ENCODE data around the gene WASL.

DNA sequence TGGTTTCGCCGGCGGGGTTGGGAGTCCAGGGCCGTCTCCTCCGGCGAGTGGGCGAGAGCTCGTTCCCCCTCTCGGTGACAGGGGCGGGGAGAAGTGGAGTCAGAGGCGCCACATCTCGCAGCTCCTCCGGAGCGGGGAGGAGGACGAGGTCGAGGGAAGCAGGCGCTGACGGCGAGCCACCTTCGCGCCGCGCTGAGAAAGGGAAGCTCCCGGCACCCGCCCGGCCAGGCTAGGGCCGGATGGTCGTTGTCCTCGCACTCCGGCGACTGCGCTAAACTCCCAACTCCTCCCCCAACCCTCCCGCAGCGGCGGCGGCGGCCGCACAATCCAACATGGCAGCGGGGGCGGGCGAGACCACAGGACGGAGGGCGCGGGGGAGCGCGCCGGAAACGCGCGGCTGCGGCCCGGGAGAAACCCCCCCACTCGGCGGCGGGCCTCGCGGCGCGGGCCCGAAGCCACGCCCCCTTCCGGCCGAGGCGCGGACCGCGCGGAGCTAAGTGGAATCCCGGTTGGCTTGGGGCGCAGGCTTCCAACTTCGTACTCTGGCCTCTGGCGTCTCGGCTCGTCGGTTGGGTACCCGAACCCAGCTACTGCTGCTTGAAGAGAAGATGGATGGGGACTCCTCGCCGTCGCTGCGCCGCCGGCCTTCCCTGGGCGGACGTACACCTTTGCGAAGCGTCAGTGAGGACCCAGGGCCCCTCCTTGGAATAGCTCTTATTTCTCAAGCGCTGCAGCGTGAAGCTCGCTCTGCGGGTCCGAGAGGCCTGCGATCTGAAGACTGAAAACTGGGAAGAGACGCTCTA lies at the start of gene WASL:
- TF ChIP-seq, protein P1, sequence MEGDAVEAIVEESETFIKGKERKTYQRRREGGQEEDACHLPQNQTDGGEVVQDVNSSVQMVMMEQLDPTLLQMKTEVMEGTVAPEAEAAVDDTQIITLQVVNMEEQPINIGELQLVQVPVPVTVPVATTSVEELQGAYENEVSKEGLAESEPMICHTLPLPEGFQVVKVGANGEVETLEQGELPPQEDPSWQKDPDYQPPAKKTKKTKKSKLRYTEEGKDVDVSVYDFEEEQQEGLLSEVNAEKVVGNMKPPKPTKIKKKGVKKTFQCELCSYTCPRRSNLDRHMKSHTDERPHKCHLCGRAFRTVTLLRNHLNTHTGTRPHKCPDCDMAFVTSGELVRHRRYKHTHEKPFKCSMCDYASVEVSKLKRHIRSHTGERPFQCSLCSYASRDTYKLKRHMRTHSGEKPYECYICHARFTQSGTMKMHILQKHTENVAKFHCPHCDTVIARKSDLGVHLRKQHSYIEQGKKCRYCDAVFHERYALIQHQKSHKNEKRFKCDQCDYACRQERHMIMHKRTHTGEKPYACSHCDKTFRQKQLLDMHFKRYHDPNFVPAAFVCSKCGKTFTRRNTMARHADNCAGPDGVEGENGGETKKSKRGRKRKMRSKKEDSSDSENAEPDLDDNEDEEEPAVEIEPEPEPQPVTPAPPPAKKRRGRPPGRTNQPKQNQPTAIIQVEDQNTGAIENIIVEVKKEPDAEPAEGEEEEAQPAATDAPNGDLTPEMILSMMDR (IDR thresholded peaks at IDR 0.05) = no peak
- TF ChIP-seq POLR2AphosphoS2 (conservative IDR thresholded peaks at IDR 0.05; ENCODE audit: low read length) = no peak
- TF ChIP-seq KDM1A (IDR thresholded peaks at IDR 0.05; ENCODE audit: low read depth) = no peak
- TF ChIP-seq, protein P2, sequence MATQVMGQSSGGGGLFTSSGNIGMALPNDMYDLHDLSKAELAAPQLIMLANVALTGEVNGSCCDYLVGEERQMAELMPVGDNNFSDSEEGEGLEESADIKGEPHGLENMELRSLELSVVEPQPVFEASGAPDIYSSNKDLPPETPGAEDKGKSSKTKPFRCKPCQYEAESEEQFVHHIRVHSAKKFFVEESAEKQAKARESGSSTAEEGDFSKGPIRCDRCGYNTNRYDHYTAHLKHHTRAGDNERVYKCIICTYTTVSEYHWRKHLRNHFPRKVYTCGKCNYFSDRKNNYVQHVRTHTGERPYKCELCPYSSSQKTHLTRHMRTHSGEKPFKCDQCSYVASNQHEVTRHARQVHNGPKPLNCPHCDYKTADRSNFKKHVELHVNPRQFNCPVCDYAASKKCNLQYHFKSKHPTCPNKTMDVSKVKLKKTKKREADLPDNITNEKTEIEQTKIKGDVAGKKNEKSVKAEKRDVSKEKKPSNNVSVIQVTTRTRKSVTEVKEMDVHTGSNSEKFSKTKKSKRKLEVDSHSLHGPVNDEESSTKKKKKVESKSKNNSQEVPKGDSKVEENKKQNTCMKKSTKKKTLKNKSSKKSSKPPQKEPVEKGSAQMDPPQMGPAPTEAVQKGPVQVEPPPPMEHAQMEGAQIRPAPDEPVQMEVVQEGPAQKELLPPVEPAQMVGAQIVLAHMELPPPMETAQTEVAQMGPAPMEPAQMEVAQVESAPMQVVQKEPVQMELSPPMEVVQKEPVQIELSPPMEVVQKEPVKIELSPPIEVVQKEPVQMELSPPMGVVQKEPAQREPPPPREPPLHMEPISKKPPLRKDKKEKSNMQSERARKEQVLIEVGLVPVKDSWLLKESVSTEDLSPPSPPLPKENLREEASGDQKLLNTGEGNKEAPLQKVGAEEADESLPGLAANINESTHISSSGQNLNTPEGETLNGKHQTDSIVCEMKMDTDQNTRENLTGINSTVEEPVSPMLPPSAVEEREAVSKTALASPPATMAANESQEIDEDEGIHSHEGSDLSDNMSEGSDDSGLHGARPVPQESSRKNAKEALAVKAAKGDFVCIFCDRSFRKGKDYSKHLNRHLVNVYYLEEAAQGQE (IDR thresholded peaks at IDR 0.05) = no peak
- TF ChIP-seq CBX8 (IDR thresholded peaks at IDR 0.05) = no peak
- TF ChIP-seq POLR2A (IDR thresholded peaks at IDR 0.05; ENCODE audit: low read length) = peak; percentile 58
- no peak for TF ChIP-seq MAZ (IDR thresholded peaks at IDR 0.05; ENCODE audit: borderline replicate concordance, low read depth, low read length)
- no peak for TF ChIP-seq HDAC2 (IDR thresholded peaks at IDR 0.05)
- no peak for TF ChIP-seq MAFK (IDR thresholded peaks at IDR 0.05; ENCODE audit: partially characterized antibody)
- TF ChIP-seq, protein P3, sequence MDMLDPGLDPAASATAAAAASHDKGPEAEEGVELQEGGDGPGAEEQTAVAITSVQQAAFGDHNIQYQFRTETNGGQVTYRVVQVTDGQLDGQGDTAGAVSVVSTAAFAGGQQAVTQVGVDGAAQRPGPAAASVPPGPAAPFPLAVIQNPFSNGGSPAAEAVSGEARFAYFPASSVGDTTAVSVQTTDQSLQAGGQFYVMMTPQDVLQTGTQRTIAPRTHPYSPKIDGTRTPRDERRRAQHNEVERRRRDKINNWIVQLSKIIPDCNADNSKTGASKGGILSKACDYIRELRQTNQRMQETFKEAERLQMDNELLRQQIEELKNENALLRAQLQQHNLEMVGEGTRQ (IDR thresholded peaks at IDR 0.05) = no peak
- TF ChIP-seq, protein P4, sequence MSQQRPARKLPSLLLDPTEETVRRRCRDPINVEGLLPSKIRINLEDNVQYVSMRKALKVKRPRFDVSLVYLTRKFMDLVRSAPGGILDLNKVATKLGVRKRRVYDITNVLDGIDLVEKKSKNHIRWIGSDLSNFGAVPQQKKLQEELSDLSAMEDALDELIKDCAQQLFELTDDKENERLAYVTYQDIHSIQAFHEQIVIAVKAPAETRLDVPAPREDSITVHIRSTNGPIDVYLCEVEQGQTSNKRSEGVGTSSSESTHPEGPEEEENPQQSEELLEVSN (IDR thresholded peaks at IDR 0.05; ENCODE audit: borderline replicate concordance, low read depth) = no peak; the same call in 1 of the 2 replicates
- TF ChIP-seq RCOR1 (IDR thresholded peaks at IDR 0.05; ENCODE audit: low read depth, low read length) = no peak
- TF ChIP-seq CHD2 (IDR thresholded peaks at IDR 0.05; ENCODE audit: low read length, partially characterized antibody) = no peak

Measured in A549 (cell line).